GM21526 (cell line): ENCODE results near the gene TMC5.
"Not testable (repeated sequence)": the region's sequence is repeated elsewhere in the genome, so short reads cannot be mapped to it uniquely, and the experiment has no call there.

ENCODE experiments used
- ATAC-seq: cut with Tn5 transposase; IDR thresholded peaks from one replicate; pipeline ENCODE4 v1.9.1; 2021; ENCODE audit warnings: moderate library complexity; ENCODE audit not compliant: unreplicated experiment, low FRiP score

Gene TMC5

GRCh38 chr16:19417640-19418039 is at the start of gene TMC5:
Gene TMC5, plus strand, starts transcription at chr16:19417883. Its CDS starts 22,156 bp downstream, at chr16:19440039.
- no peak for ATAC-seq

- ATAC-seq, result not testable (repeated sequence)
Observed at GRCh38 chr16:19372541-19372940, 45.1 kb upstream of the TMC5 start.

- ATAC-seq, result no peak
Observed at GRCh38 chr16:19374402-19374801, 43.3 kb upstream of the TMC5 start.

- ATAC-seq, result no peak
Observed at GRCh38 chr16:19375561-19376158, 42.0 kb upstream of the TMC5 start.

GRCh38 chr16:19377864-19378263 is 39.8 kb upstream of the TMC5 start:
- no peak for ATAC-seq

GRCh38 chr16:19378511-19378910 is 39.2 kb upstream of the TMC5 start:
- ATAC-seq, result no peak

- no peak for ATAC-seq
Observed at GRCh38 chr16:19379838-19380237, 37.8 kb upstream of the TMC5 start.

GRCh38 chr16:19380328-19380727 is 37.4 kb upstream of the TMC5 start:
- ATAC-seq, result no peak

- no peak for ATAC-seq
Observed at GRCh38 chr16:19382084-19382801, 35.4 kb upstream of the TMC5 start.

- ATAC-seq, result no peak
Observed at GRCh38 chr16:19382887-19383816, 34.5 kb upstream of the TMC5 start.

GRCh38 chr16:19384656-19385055 is 33.0 kb upstream of the TMC5 start:
- ATAC-seq, result no peak

- ATAC-seq, result no peak
Observed at GRCh38 chr16:19386525-19386924, 31.2 kb upstream of the TMC5 start.

GRCh38 chr16:19389246-19389645 is 28.4 kb upstream of the TMC5 start:
- ATAC-seq, result no peak

GRCh38 chr16:19391185-19391776 is 26.4 kb upstream of the TMC5 start:
- ATAC-seq, result not testable (repeated sequence)

- no peak for ATAC-seq
Observed at GRCh38 chr16:19392352-19392751, 25.3 kb upstream of the TMC5 start.

- ATAC-seq, result no peak
Observed at GRCh38 chr16:19393226-19394111, 24.2 kb upstream of the TMC5 start.

GRCh38 chr16:19395646-19396267 is 21.9 kb upstream of the TMC5 start:
- ATAC-seq, result not testable (repeated sequence)

- ATAC-seq, result no peak
Observed at GRCh38 chr16:19396555-19397011, 21.1 kb upstream of the TMC5 start.

GRCh38 chr16:19397373-19397772 is 20.3 kb upstream of the TMC5 start:
- not testable (repeated sequence) for ATAC-seq
